T-helper 1 cell (primary cell): ENCODE results near the gene CELA3A.
"Not testable (repeated sequence)": the region's sequence is repeated elsewhere in the genome, so short reads cannot be mapped to it uniquely, and the experiment has no call there.

Experiments used
- DNase-seq, 5 donors: peaks; one replicate each; pipeline ENCODE4 v3.0.0-alpha.2; 2012 to 2020
- total RNA-seq, 4 donors: gene quantifications; one replicate each; lab custom pipeline; 2026; lab: John Stamatoyannopoulos, UW

CELA3A gene
- total RNA-seq, result 0 reads per million in 4 donors

GRCh38 chr1:22001409-22001808 is at the start of gene CELA3A:
TSS of gene CELA3A (plus strand) at chr1:22001657. CDS start at chr1:22001675, 18 bp downstream.
- no peak for DNase-seq

GRCh38 chr1:21952786-21953520 is 48.5 kb upstream of the CELA3A start:
- DNase-seq, result no peak

GRCh38 chr1:21955058-21955457 is 46.4 kb upstream of the CELA3A start:
- no peak for DNase-seq

- DNase-seq, result no peak
Measured at GRCh38 chr1:21955501-21956281, 45.8 kb upstream of the CELA3A start.

GRCh38 chr1:21956720-21957552 is 44.5 kb upstream of the CELA3A start:
- DNase-seq, result peak; percentile 23 to 52 (median 48)

GRCh38 chr1:21961337-21961736 is 40.1 kb upstream of the CELA3A start:
- no peak for DNase-seq

- no peak for DNase-seq
Measured at GRCh38 chr1:21961799-21962198, 39.7 kb upstream of the CELA3A start.

GRCh38 chr1:21963477-21964217 is 37.8 kb upstream of the CELA3A start:
- DNase-seq, result peak; percentile 51 to 79 (median 64)

GRCh38 chr1:21966247-21967000 is 35.0 kb upstream of the CELA3A start:
- no peak for DNase-seq

- DNase-seq, result not testable (repeated sequence)
Measured at GRCh38 chr1:21967216-21967615, 34.2 kb upstream of the CELA3A start.

- DNase-seq, result not testable (repeated sequence)
Measured at GRCh38 chr1:21969066-21969465, 32.4 kb upstream of the CELA3A start.

GRCh38 chr1:21970523-21970922 is 30.9 kb upstream of the CELA3A start:
- not testable (repeated sequence) for DNase-seq

- not testable (repeated sequence) for DNase-seq
Measured at GRCh38 chr1:21972973-21973441, 28.4 kb upstream of the CELA3A start.

- DNase-seq, result not testable (repeated sequence)
Measured at GRCh38 chr1:21973948-21974347, 27.5 kb upstream of the CELA3A start.

GRCh38 chr1:21974699-21975098 is 26.8 kb upstream of the CELA3A start:
- DNase-seq, result not testable (repeated sequence)

- DNase-seq, result not testable (repeated sequence)
Measured at GRCh38 chr1:21975296-21975695, 26.2 kb upstream of the CELA3A start.

- DNase-seq, result not testable (repeated sequence)
Measured at GRCh38 chr1:21976703-21977239, 24.7 kb upstream of the CELA3A start, which contains the start of gene CELA3B. TSS of gene CELA3B (plus strand) at chr1:21977022. CDS start at chr1:21977040, 18 bp downstream.

- not testable (repeated sequence) for DNase-seq
Measured at GRCh38 chr1:21978209-21978608, 23.2 kb upstream of the CELA3A start.

- not testable (repeated sequence) for DNase-seq
Measured at GRCh38 chr1:21980515-21981220, 20.8 kb upstream of the CELA3A start.

GRCh38 chr1:21981253-21981652 is 20.2 kb upstream of the CELA3A start:
- not testable (repeated sequence) for DNase-seq
